Upper lobe of right lung (tissue), 1 donor: ENCODE measurements around the gene FARSA. TPM values are rescaled to one million over a fixed set of nuclear protein-coding genes. Genes with fewer than 3 reads are reported as not detected.

Experiments
- ATAC-seq: fragments of 200-7000 bp; cut with Tn5 transposase; one replicate; pipeline ENCODE4 v1.9.1; 2020; ENCODE audit warnings: mild to moderate bottlenecking, moderate library complexity
- DNase-seq: peaks from one replicate; pipeline ENCODE4 v3.0.0-alpha.2; 2020
- H3K27ac ChIP-seq: fragments of 200-600 bp; one replicate; pipeline ENCODE4 v1.8.0; 2022
- H3K27me3 ChIP-seq: fragments of 200-600 bp; one replicate; pipeline ENCODE4 v1.8.0; 2022; ENCODE audit warnings: mild to moderate bottlenecking
- H3K36me3 ChIP-seq: fragments of 200-600 bp; one replicate; pipeline ENCODE4 v1.8.0; 2022
- H3K4me1 ChIP-seq: fragments of 200-600 bp; one replicate; pipeline ENCODE4 v1.8.0; 2022
- H3K4me3 ChIP-seq: fragments of 200-600 bp; one replicate; pipeline ENCODE4 v1.8.0; 2022; ENCODE audit warnings: mild to moderate bottlenecking
- H3K9me3 ChIP-seq: fragments of 200-600 bp; one replicate; pipeline ENCODE4 v1.8.0; 2022
- intact Hi-C: fragments of 100-400 bp; cut with DNase I; formaldehyde crosslinking; loops from one replicate; pipeline ENCODE4 v1.11.0; 2022
- total RNA-seq: library from RNA; stranded (reverse); fragmentation: NEBNext Ultra II Directional; extraction: Animal tissue kit (Norgen Biotek cat#: 25700); gene quantifications from one replicate; pipeline ENCODE4 v1.2.1, GENCODE V29; 2021
- TF ChIP-seq, protein P1 (sequence below): fragments of 200-600 bp; IDR thresholded peaks from one replicate; pipeline ENCODE4 v1.8.0; 2022; ENCODE audit warnings: antibody characterized with exemption
- donor health status: DM: no; HTN: yes; CAD: no; lungs with severe emphysema.

The FARSA gene
- total RNA-seq, 1 donor from 2014 or later: 39.5 TPM

DNA sequence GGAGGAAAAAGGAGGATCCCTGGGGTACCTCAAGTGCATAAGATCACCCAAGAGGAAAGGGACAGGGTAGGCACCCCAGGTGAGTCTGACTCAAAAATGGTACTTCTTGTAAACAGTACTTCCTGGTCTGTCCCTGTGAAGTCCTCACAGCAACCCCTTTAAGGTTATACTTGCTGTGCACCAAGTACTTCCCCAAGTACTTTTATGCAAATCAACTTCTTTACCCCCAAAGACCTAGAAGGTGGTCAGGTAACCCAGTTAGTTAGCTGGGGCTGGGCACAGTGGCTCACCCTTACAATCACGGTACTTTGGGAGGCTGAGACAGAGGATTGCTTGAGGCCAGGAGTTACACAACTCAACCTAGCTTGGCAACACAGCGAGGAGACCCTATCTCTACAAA is 7.4 kb upstream of the FARSA start:
- no peaks in the 10 kb centered on the region for H3K9me3 ChIP-seq
- ATAC-seq (no peak), DNase-seq (no peak)
- intact Hi-C loops: no loop called here
- H3K27me3 ChIP-seq: no peaks in the 10 kb centered on the region
- peak overlapping the region; percentile 74 for H3K4me3 ChIP-seq
- H3K36me3 ChIP-seq: peaks cover 55% of the 10 kb centered on the region
- H3K4me1 ChIP-seq: peaks cover 39% of the 10 kb centered on the region
- TF ChIP-seq, protein P1, sequence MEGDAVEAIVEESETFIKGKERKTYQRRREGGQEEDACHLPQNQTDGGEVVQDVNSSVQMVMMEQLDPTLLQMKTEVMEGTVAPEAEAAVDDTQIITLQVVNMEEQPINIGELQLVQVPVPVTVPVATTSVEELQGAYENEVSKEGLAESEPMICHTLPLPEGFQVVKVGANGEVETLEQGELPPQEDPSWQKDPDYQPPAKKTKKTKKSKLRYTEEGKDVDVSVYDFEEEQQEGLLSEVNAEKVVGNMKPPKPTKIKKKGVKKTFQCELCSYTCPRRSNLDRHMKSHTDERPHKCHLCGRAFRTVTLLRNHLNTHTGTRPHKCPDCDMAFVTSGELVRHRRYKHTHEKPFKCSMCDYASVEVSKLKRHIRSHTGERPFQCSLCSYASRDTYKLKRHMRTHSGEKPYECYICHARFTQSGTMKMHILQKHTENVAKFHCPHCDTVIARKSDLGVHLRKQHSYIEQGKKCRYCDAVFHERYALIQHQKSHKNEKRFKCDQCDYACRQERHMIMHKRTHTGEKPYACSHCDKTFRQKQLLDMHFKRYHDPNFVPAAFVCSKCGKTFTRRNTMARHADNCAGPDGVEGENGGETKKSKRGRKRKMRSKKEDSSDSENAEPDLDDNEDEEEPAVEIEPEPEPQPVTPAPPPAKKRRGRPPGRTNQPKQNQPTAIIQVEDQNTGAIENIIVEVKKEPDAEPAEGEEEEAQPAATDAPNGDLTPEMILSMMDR: no peak
- no peak overlapping the region for H3K27ac ChIP-seq

DNA sequence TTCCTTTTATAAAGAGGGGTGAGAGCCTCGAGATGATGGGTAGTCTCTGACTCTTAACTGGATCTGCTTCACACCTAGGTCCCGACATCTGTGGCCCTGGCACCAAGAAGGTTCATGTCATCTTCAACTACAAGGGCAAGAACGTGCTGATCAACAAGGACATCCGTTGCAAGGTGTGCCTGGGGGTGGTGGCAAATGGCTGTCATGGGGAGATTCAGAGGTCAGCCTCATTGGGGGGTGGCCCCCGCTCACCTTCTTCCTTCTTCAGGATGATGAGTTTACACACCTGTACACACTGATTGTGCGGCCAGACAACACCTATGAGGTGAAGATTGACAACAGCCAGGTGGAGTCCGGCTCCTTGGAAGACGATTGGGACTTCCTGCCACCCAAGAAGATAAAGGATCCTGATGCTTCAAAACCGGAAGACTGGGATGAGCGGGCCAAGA is 6.5 kb upstream of the FARSA start:
- no peak for ATAC-seq
- no peak for DNase-seq
- intact Hi-C loops: no loop called here
- Histone ChIP-seq H3K4me1 (peaks cover 39% of the 10 kb centered on the region), H3K4me3 (peak overlapping the region; percentile 74), H3K36me3 (peaks cover 55% of the 10 kb centered on the region), H3K27ac (no peak overlapping the region), H3K27me3 (no peaks in the 10 kb centered on the region), H3K9me3 (no peaks in the 10 kb centered on the region)
- TF ChIP-seq, protein P1: no peak

DNA sequence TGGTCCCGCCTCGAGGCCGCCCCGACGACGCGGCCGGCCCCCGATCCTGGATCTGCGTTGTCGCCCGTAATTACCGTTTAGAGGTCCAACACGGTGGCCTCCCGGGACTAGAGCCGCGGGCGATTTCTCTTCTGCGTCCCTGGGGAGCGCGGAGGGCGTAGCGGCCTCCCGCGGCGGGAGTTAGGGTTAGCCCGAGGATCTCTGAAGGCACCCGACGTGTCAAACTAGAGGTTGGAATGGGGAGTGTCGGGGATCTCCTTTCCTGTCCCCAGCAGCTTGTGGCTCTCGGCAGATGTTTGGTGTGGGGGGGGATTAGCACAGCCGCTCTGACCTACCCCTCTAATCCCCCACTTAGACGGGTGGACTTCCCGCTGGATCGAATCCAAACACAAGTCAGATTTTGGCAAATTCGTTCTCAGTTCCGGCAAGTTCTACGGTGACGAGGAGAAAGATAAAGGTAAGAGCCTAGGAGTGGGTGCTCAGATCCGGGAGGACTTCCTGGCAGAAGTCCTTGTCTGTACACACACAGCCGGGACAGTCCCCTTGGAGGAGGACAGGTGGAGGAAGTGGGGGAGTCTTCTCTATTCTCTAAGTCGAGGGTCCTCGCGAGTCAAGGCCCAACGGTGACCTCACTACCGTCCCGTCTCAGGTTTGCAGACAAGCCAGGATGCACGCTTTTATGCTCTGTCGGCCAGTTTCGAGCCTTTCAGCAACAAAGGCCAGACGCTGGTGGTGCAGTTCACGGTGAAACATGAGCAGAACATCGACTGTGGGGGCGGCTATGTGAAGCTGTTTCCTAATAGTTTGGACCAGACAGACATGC is 5.5 kb upstream of the FARSA start:
- Histone ChIP-seq H3K27ac (peak overlapping the region; percentile 85), H3K4me1 (peaks cover 39% of the 10 kb centered on the region), H3K4me3 (peak overlapping the region; percentile 74), H3K9me3 (no peaks in the 10 kb centered on the region), H3K36me3 (peaks cover 45% of the 10 kb centered on the region), H3K27me3 (no peaks in the 10 kb centered on the region)
- intact Hi-C loops: no loop called here
- DNase-seq: no peak
- peak; percentile 23 for ATAC-seq
- TF ChIP-seq, protein P1: no peak

DNA sequence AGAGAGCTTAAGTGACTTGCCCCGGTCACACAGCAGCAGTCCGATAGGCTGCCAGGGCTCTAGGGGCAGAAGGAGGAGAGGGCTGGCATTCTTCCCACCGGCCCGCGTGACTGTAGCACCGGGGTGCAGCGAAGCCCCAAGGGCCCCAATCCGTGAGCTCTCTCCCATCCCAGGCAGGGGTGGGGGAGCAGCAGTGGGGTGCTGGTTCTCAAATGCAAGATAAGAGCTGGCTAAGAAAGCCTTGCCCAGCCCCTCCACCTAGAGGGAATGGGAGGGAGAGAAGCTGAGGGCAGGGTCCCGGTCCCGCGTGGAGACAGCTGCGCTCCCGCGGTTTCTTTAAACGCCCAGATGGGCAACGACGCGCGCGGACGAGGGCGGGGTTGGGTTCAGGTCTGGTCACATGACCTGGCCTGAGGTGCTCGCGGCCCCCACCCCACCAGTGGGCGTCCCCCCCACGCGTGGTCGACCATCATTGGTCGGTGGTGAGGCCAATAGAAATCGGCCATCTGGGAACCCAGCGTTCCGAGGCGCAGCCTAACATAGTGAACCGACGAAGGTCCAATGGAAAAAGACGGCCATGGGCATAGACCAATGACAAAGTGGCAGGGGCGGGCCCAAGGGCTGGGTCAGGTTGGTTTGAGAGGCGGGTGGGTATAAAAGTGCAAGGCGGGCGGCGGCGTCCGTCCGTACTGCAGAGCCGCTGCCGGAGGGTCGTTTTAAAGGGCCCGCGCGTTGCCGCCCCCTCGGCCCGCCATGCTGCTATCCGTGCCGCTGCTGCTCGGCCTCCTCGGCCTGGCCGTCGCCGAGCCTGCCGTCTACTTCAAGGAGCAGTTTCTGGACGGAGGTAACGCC is 4.6 kb upstream of the FARSA start, which contains the start of gene CALR:
CALR (plus strand) TSS at position 683 of the 852 bp plus-strand sequence; CDS start at position 754, 71 bp downstream.
- TF ChIP-seq, protein P1: no peak
- H3K4me3 ChIP-seq: peak within 1 kb of the TSS; percentile 74
- H3K27me3 ChIP-seq: no peaks in the 10 kb centered on the region
- peak within 1 kb of the TSS; percentile 85 for H3K27ac ChIP-seq
- H3K4me1 ChIP-seq: peaks cover 32% of the 10 kb centered on the region
- peak; percentile 99 for DNase-seq
- H3K9me3 ChIP-seq: no peaks in the 10 kb centered on the region
- peaks cover 37% of the 10 kb centered on the region for H3K36me3 ChIP-seq
- intact Hi-C loops: no loop called here
- peak; percentile 93 for ATAC-seq

DNA sequence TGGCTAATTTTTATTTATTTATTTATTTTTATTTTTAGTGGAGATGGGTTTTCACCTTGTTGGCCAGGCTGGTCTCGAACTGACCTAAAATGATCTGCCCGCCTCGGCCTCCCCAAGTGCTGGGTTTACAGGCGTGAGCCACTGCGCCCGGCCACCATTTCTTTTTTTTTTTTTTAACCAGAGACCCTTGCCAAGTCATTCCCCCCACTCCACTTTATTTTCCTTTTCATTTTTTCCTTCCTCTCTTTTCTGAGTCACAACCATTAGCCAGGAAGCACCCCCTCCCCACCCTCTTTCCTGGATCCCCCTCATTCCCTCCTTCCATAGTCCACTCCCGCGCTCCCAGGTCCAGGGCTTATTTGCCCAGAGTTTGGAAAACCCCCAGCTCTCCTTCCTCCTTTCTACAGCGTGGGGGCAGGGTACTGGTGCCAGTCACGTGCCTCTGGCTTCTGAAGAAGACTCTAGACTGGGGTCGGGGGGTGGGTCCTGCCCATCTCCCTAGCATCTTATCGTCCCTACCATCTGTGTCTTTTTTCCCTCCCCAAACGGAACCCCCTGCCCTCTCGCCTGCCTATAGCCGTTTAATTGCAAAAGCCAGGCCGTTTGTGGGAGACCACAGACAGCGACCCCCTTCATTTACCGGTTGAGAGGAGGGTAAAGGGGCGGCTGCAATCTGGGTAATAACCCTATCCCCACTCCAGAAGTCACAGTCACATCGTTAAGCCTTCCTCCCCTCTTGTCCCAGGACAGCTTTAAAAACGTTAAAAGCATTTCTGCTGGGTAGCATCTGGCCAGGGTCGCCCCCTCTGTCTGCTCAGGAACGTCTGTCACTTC is 3.8 kb upstream of the FARSA start:
- Histone ChIP-seq H3K27ac (peak overlapping the region; percentile 58), H3K9me3 (no peaks in the 10 kb centered on the region), H3K4me3 (peak overlapping the region; percentile 74), H3K4me1 (peaks cover 37% of the 10 kb centered on the region), H3K36me3 (peaks cover 28% of the 10 kb centered on the region), H3K27me3 (no peaks in the 10 kb centered on the region)
- no peak for ATAC-seq
- no peak for DNase-seq
- TF ChIP-seq, protein P1: no peak
- intact Hi-C loops: no loop called here
